Non-pigmented ciliary epithelial cell (primary cell): Measurements from ENCODE around the gene PANX1.

Experiments
- DNase-seq: peaks from one replicate; pipeline ENCODE4 v3.0.0-alpha.2; 2010; ENCODE audit warnings: low read depth

Gene PANX1

GRCh38 chr11:94129512-94130297, 1.1 kb downstream of the PANX1 start:
- no peak for DNase-seq

GRCh38 chr11:94130298-94131046, 1.8 kb downstream of the PANX1 start:
- DNase-seq: no peak

- DNase-seq: no peak
Observed at GRCh38 chr11:94131047-94131717, 2.5 kb downstream of the PANX1 start.

GRCh38 chr11:94131718-94132115, 3.1 kb downstream of the PANX1 start:
- DNase-seq: no peak

GRCh38 chr11:94132152-94132558, 3.5 kb downstream of the PANX1 start:
- no peak for DNase-seq

GRCh38 chr11:94132823-94133408, 4.3 kb downstream of the PANX1 start:
- no peak for DNase-seq

- DNase-seq: no peak
Observed at GRCh38 chr11:94133752-94134151, 5.1 kb downstream of the PANX1 start.

GRCh38 chr11:94134651-94135512, 6.2 kb downstream of the PANX1 start:
- DNase-seq: peak; percentile 89

GRCh38 chr11:94139416-94139815, 10.8 kb downstream of the PANX1 start:
- DNase-seq: no peak

- no peak for DNase-seq
Observed at GRCh38 chr11:94140154-94140655, 11.6 kb downstream of the PANX1 start.

- no peak for DNase-seq
Observed at GRCh38 chr11:94141511-94142307, 13.1 kb downstream of the PANX1 start.

GRCh38 chr11:94142308-94143281, 14.0 kb downstream of the PANX1 start:
- DNase-seq: no peak

GRCh38 chr11:94144216-94144615, 15.6 kb downstream of the PANX1 start:
- DNase-seq: no peak

GRCh38 chr11:94144664-94145063, 16.0 kb downstream of the PANX1 start:
- no peak for DNase-seq

GRCh38 chr11:94145431-94145830, 16.8 kb downstream of the PANX1 start:
- DNase-seq: no peak

- no peak for DNase-seq
Observed at GRCh38 chr11:94145916-94146315, 17.3 kb downstream of the PANX1 start.

- no peak for DNase-seq
Observed at GRCh38 chr11:94147433-94147845, 18.8 kb downstream of the PANX1 start.

GRCh38 chr11:94148189-94148588, 19.5 kb downstream of the PANX1 start:
- DNase-seq: no peak

- no peak for DNase-seq
Observed at GRCh38 chr11:94149431-94150017, 20.9 kb downstream of the PANX1 start.
